Upper lobe of left lung (tissue), 6 donors: ENCODE data around the gene PDE4D. TPM values are rescaled to one million over a fixed set of nuclear protein-coding genes. Genes with fewer than 3 reads are reported as not detected.

Source experiments
- ATAC-seq, 2 donors: fragments of 200-7000 bp; cut with Tn5 transposase; one replicate each; pipeline ENCODE4 v1.9.1; 2022; ENCODE audit warnings: mild to moderate bottlenecking in 2 of 2, moderate library complexity in 2 of 2; ENCODE audit not compliant: low FRiP score in 2 of 2
- DNase-seq, 2 donors: peaks; one replicate each; pipeline ENCODE4 v3.0.0-alpha.2; 2019 to 2020
- H3K27ac ChIP-seq, 4 donors: fragments of 200-600 bp; sonication (generic); one replicate each; pipeline ENCODE4 v1.5.1; 2016 to 2019
- H3K27me3 ChIP-seq, 4 donors: fragments of 200-600 bp; sonication (generic); one replicate each; pipeline ENCODE4 v1.5.1; 2017 to 2019
- H3K36me3 ChIP-seq, 4 donors: fragments of 200-600 bp; sonication (generic); one replicate each; pipeline ENCODE4 v1.5.1; 2016 to 2019
- H3K4me1 ChIP-seq, 4 donors: fragments of 200-600 bp; sonication (generic); one replicate each; pipeline ENCODE4 v1.5.1; 2018 to 2019
- H3K4me3 ChIP-seq, 4 donors: fragments of 200-600 bp; sonication (generic); one replicate each; pipeline ENCODE4 v1.5.1; 2017 to 2019; ENCODE audit warnings: mild to moderate bottlenecking in 2 of 4, moderate library complexity in 1 of 4
- H3K9me3 ChIP-seq, 4 donors: fragments of 200-600 bp; sonication (generic); one replicate each; pipeline ENCODE4 v1.5.1; 2018 to 2019
- EP300 ChIP-seq, 4 donors: sonication (generic); formaldehyde crosslinking; IDR thresholded peaks; one replicate each; pipeline ENCODE4 v1.5.1; 2017; ENCODE audit warnings: antibody characterized with exemption in 4 of 4, control low read depth in 2 of 4
- POLR2A ChIP-seq, 4 donors: fragments of 450-650 bp; IDR thresholded peaks; one replicate each; pipeline ENCODE4 v1.5.1; 2016 to 2017; ENCODE audit warnings: antibody characterized with exemption in 4 of 4, mild to moderate bottlenecking in 2 of 4
- POLR2AphosphoS5 ChIP-seq, 2 donors: sonication (generic); formaldehyde crosslinking; IDR thresholded peaks; one replicate each; pipeline ENCODE4 v1.5.1; 2017; ENCODE audit warnings: antibody characterized with exemption in 2 of 2
- WGBS, 2 donors: methylation state at CpG; one replicate each; pipeline ENCODE4 v1.1.5; 2017 to 2018; 5-methylcytosine and 5-hydroxymethylcytosine counted together
- total RNA-seq, 6 donors: library from RNA; depleted of rRNA in 4 of 6; stranded (reverse); fragments of >200 nt in 4 of 6; gene quantifications; one replicate each; pipeline versions ENCODE4 v1.1.0 to v1.2.1, GENCODE V29; 2016 to 2021
- TF ChIP-seq, protein P1 (sequence below), 6 experiments: fragments of 450-650 bp in 4 of 6; fragments of 200-600 bp in 2 of 6; sonication (generic) in 2 of 6; IDR thresholded peaks; one replicate each; pipeline ENCODE4 v1.5.1; 2016 to 2019; ENCODE audit warnings: antibody characterized with exemption in 6 of 6
- donor health status: DM: no; HTN: no; CAD: no; lungs with moderate emphysema.
- donor health status: DM: no; HTN: yes; CAD: no; lungs with severe emphysema.

PDE4D gene
- 100 to 1,000 TPM in 2 of 6 donors, 10 to 100 TPM in 4; 50.4 to 188 (median 84.0) TPM for total RNA-seq

- H3K9me3 ChIP-seq: no peaks in the 10 kb centered on the region
- 4 to 5% methylated on average over 10 to 42 of the region's 63 CpGs for WGBS, 2 donors
- peak within 1 kb of the TSS in 2 of 4 donors; percentile 3 to 29 for H3K4me3 ChIP-seq
- peaks cover 5 to 10% (median 7%) of the 10 kb centered on the region in 4 donors for H3K4me1 ChIP-seq
- TF ChIP-seq POLR2A (IDR thresholded peaks at IDR 0.05) (no peak), POLR2AphosphoS5 (IDR thresholded peaks at IDR 0.05) (no peak), EP300 (IDR thresholded peaks at IDR 0.05) (no peak)
- TF ChIP-seq, protein P1, sequence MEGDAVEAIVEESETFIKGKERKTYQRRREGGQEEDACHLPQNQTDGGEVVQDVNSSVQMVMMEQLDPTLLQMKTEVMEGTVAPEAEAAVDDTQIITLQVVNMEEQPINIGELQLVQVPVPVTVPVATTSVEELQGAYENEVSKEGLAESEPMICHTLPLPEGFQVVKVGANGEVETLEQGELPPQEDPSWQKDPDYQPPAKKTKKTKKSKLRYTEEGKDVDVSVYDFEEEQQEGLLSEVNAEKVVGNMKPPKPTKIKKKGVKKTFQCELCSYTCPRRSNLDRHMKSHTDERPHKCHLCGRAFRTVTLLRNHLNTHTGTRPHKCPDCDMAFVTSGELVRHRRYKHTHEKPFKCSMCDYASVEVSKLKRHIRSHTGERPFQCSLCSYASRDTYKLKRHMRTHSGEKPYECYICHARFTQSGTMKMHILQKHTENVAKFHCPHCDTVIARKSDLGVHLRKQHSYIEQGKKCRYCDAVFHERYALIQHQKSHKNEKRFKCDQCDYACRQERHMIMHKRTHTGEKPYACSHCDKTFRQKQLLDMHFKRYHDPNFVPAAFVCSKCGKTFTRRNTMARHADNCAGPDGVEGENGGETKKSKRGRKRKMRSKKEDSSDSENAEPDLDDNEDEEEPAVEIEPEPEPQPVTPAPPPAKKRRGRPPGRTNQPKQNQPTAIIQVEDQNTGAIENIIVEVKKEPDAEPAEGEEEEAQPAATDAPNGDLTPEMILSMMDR (IDR thresholded peaks at IDR 0.05): no peak
- H3K36me3 ChIP-seq: no peaks in the 10 kb centered on the region
- H3K27ac ChIP-seq: no peak within 1 kb of the TSS
- DNase-seq (peak; percentile 54 to 84), ATAC-seq (peak; percentile 76 to 85)
- H3K27me3 ChIP-seq: peaks cover 0 to 9% (median 2%) of the 10 kb centered on the region in 4 donors
Measured at GRCh38 chr5:59893429-59894227, at the start of gene PDE4D. TSS of gene PDE4D (minus strand) at chr5:59893726.

DNA sequence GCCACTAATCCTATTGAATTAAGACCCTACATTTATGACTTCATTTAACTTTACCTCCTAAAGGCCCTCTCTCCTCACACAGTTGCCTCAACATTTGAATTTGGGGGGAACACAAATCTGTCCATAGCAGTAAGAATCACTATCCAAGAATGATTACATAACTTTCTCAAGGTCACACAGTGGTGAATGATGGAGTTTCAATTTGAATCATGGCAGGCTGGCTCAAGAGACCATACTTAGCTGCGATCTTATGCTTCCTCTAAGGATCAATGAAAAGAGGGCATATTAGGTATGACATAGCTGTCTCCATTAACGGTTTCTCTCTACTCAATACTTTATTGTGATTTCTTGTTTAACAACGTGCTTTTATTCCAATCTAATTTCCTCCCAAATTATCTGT lies 44.1 kb upstream of the PDE4D start:
- no peaks in the 10 kb centered on the region for H3K9me3 ChIP-seq
- WGBS, 2 donors: 83 to 94% methylated on average over 3 of the region's 3 CpGs
- H3K4me3 ChIP-seq: no peak overlapping the region
- DNase-seq (no peak), ATAC-seq (no peak)
- H3K27me3 ChIP-seq: no peaks in the 10 kb centered on the region
- no peak overlapping the region for H3K27ac ChIP-seq
- H3K36me3 ChIP-seq: no peaks in the 10 kb centered on the region
- TF ChIP-seq POLR2A (IDR thresholded peaks at IDR 0.05) (no peak), POLR2AphosphoS5 (IDR thresholded peaks at IDR 0.05) (no peak), EP300 (IDR thresholded peaks at IDR 0.05) (no peak)
- TF ChIP-seq, protein P1 (IDR thresholded peaks at IDR 0.05): no peak
- no peaks in the 10 kb centered on the region for H3K4me1 ChIP-seq

DNA sequence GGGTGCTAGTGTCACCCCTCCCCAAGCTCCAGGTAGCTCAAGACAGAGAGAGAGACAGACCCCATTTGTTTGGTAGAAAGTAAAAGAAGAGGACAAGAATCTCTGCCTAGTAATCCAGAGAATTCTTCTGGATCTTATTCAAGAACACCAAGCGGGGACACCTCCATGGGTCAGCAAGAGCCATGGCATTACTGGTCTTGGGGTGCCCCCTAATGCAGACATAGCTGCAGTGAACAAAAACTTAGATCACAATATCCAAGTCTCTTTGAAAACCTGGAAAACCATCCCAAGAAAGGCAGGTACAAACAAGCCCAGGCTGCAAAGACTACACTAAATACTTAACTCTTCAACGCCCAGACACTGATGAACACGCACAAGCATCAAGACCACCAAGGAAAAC lies 29.9 kb upstream of the PDE4D start:
- TF ChIP-seq POLR2A (IDR thresholded peaks at IDR 0.05) (no peak), EP300 (IDR thresholded peaks at IDR 0.05) (no peak), POLR2AphosphoS5 (IDR thresholded peaks at IDR 0.05) (no peak)
- TF ChIP-seq, protein P1 (IDR thresholded peaks at IDR 0.05): no peak
- DNase-seq (no peak), ATAC-seq (no peak)
- Histone ChIP-seq H3K4me3 (no peak overlapping the region), H3K9me3 (no peaks in the 10 kb centered on the region), H3K4me1 (no peaks in the 10 kb centered on the region), H3K36me3 (no peaks in the 10 kb centered on the region), H3K27me3 (no peaks in the 10 kb centered on the region), H3K27ac (no peak overlapping the region)
- 88 to 92% methylated on average over 3 of the region's 3 CpGs for WGBS, 2 donors

DNA sequence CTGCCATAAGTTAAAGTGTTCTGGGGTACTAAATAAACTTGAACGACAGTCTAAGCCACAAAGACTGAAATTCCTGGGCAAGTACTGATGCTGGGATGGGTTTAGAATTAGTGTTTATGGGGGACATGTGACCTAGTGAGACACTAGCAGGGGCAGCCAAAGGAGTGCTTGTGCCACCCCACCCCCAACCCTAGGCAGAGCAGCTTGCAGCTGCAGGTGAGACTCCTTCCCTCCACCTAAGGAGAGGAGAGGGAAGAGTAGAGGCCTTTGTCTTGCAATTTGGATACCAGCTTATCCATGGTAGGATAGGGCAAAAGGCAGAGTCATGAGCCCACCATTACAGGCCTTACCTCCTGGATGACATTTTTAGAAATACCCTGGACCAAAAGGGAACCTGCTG lies 28.7 kb upstream of the PDE4D start:
- ATAC-seq (no peak), DNase-seq (no peak)
- Histone ChIP-seq H3K27ac (no peak overlapping the region), H3K4me3 (no peak overlapping the region), H3K27me3 (no peaks in the 10 kb centered on the region), H3K9me3 (no peaks in the 10 kb centered on the region), H3K36me3 (no peaks in the 10 kb centered on the region), H3K4me1 (no peaks in the 10 kb centered on the region)
- TF ChIP-seq, protein P1 (IDR thresholded peaks at IDR 0.05): no peak
- no peak for TF ChIP-seq POLR2A (IDR thresholded peaks at IDR 0.05)
- TF ChIP-seq POLR2AphosphoS5 (IDR thresholded peaks at IDR 0.05): no peak
- TF ChIP-seq EP300 (IDR thresholded peaks at IDR 0.05): no peak
- WGBS, 2 donors: 40 to 87% methylated on average over 1 of the region's 1 CpG

DNA sequence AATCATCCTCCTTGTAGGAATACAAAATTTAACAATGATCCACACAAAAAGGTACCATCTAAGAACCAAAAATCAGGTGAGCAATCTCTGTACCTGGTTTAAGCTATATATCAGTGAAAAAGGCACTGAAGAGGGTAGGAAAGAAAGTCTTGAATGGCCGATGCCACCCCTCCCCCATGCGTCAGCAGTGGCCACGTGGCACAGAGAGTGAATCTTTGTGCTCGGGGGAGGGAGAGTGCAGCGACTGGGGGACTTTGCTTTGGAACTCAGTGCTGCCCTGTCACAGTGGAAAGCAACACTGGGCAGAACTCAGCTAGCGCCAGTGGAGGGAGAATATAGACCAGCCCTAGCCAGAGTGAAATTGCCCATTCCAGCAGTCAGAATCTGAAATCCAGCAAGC lies 28.3 kb upstream of the PDE4D start:
- no peak for DNase-seq
- H3K4me1 ChIP-seq: no peaks in the 10 kb centered on the region
- no peak for TF ChIP-seq POLR2AphosphoS5 (IDR thresholded peaks at IDR 0.05)
- TF ChIP-seq POLR2A (IDR thresholded peaks at IDR 0.05): no peak
- TF ChIP-seq, protein P1 (IDR thresholded peaks at IDR 0.05): no peak
- no peak for TF ChIP-seq EP300 (IDR thresholded peaks at IDR 0.05)
- no peaks in the 10 kb centered on the region for H3K36me3 ChIP-seq
- no peaks in the 10 kb centered on the region for H3K27me3 ChIP-seq
- H3K4me3 ChIP-seq: no peak overlapping the region
- no peak overlapping the region for H3K27ac ChIP-seq
- WGBS, 2 donors: 85 to 88% methylated on average over 5 to 6 of the region's 6 CpGs
- ATAC-seq: no peak
- H3K9me3 ChIP-seq: no peaks in the 10 kb centered on the region
